Left renal cortex interstitium (tissue), 4 donors: ENCODE data around the gene ARFGAP1. TPM values are rescaled to one million over a fixed set of nuclear protein-coding genes. Genes with fewer than 3 reads are reported as not detected.

ENCODE experiments used
- DNase-seq, 4 donors: peaks; one replicate each; pipeline ENCODE4 v3.0.0-alpha.2; 2013; ENCODE audit warnings: low read depth in 4 of 4, low spot score in 2 of 4, missing footprints in 1 of 4
- polyA plus RNA-seq, 4 donors: library from polyadenylated mRNA; unstranded; fragments of 120-200 nt; gene quantifications; one replicate each; pipeline ENCODE4 v1.2.1, GENCODE V29; 2013; ENCODE audit not compliant: insufficient read length in 4 of 4

ARFGAP1 gene
- polyA plus RNA-seq, 4 donors: 53.9 to 90.8 (median 73.9) TPM

DNA sequence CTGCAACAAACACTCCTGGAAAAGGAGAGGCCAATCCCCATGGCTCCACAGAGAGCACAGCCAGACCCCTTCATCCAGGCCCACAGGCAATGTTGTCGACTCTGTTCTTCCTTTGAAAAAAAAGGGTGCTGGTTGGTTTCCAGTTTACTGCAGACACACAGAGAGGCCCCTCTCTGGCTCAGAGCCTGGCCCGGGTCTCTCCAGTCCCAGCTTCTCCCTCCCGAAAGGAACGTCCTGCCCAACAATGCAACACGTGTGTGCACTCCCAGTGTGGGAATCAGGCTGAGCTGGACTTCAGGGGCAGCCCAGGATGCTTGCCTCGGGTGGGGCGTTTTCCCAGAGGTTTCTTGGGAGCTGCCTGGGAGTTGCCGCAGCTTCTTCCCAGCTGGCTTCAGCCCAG, 13.8 kb upstream of the ARFGAP1 start:
- DNase-seq: no peak

DNA sequence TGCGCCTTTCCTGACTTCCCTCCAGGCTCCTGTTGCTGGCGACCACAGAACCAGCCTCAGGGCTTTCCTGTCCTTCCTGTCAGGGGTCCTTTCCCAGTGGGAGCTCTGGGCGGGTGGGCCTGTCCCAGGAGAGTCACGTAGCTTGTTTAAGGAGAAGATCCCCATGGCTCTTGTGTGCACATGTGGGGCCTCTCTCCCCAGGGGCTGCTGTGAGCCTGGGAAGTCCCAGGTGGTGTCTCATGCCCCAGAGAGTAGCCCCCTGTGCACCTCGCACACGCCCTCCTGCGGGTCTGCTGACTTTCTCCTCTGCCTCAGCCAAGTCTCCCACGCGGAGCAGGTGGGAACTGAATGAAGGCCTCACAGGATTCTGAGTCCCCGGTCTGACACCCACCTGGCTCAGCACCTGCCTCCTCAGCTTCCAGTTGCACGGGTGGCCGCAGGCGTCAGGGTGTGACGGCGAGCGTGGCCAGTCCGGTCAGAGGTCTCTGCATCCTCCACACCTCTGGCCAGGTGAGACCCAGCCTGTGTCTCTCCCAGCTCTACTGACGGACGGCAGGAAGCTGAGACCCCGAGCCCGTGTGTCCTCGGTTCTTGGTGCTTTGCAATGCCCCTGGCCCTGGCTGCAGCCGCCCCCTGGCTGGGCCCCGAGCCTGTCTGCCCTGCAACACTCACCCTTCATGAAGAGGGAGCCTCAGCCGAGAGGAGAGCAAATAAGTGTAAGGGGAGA, 12.7 kb upstream of the ARFGAP1 start:
- DNase-seq: no peak

DNA sequence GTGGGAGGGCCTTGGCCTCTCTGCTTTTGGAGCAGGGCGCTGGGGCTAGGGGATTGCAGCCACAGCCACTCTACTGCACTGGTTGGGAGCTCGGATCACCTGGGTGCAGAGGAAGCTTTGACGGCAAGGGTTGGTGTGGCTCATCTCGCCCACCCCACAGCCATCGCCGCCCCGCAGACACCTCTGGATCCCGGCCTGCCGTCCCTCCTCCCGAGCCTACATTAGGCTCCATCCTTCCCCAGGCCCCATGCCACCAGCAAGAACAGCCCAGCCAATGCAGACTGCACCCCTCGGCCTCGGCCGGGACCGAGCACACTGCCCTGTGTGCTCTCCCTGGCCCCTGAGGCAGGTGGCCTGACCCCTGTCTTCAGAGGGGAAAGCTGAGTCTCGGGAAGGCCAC, 12.1 kb upstream of the ARFGAP1 start:
- DNase-seq: no peak

DNA sequence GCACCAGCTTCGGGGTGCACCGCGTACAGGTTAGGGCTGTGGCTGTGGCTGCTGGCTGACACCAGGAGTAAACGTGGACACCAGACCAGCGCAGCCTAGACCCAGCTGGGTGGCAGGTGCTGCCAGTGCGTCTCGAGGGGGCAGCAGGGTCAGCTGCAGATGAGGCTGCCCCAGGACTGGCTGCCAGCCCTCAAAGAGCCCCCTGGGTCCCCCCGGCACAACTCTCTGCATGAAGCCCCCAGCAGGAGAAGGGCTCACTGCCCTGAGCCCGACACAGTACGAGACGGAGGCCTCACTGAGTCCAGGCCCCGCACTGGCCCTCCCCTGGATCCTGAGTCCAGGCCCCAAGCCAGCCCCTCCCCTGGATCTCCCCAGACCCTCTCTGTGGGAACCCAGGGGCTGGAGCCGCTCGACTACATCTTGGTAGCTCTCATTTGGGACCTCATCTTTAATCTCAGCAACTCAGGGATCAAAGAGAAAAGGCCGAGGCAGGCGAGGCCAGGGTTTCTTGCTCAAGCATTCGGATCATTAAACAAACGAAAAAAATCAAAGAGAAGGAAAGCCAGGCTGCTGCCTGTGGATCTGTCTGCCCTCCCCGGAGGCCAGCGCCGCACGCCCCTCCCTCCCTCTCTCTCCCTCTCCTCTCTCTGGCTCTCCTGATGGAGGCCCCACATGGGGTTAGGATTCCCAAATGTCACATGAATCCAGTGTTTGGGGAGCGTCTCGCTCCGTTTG, 11.4 kb upstream of the ARFGAP1 start:
- DNase-seq: peak in 2 of 4 donors; percentile 59 to 75

DNA sequence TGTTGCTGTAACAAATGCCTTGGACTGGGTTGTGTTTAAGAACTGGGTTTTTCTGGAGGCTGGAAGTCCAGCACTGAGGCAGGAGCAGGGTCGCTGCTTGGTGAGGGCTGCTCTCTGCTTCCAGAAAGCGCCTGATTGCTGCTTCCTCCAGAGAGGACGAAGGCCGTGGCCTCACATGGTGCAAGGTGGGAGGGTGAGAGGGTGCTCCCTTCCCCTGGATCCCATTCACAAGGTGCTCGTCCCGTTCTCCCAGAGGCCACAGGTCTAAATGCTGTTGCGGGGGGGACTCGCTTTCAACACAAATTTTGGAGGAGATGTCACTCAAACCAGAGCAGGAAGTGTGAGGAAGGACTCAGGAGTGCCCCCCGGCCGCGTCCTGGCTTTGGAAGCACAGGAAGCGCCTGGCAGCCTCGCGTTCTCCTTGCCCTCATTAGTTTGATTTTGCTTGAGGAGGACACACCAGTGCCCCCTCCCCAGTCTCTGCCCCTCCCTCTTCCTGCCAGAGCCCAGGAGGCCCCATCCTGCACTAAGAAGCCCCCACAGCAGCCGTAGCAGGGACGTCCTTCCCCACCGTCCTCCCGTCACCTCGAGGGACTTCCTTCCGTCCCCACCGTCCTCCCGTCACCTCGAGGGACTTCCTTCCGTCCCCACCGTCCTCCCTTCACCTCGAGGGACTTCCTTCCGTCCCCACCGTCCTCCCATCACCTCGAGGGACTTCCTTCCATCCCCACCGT, 10.7 kb upstream of the ARFGAP1 start:
- DNase-seq: no peak

DNA sequence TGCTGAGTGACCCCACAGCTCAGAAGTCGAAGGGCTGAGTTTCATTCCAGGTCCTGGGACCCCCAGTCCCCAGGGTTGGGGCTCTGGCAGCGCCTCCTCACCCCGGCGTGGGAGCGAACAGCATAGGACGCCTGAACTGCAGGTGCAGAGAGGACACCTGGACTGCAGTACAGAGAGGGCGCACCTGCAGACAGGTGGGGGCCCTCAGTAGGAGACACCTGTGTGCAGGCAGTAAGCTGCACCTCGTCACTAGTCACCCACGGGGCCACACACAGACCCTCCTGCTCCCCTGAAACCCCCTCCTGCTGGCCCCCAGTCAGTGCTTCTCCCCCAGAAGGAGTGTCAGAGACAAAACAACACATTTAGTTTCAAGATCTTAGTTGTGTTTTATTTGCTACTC, 9.8 kb upstream of the ARFGAP1 start:
- no peak for DNase-seq

DNA sequence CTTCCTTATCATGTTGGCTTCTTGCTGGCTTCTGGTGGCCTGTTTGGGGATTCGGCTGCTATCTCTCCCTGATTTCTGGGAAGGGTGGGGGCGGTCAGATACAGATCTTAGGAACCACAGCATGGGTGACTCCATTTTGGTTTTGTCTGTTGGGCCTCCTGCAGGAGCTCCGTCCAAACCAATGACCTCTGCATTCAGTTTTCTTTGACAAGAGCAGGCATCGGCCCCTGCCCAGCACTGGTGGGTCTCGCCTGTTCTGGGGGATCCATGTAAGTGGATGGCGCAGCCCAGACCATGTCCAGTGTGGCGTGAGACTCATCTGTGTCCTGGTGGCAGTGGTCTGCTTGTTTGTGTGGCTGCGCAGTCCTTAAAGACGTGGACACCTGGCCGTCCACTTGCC, 8.6 kb upstream of the ARFGAP1 start:
- no peak for DNase-seq

DNA sequence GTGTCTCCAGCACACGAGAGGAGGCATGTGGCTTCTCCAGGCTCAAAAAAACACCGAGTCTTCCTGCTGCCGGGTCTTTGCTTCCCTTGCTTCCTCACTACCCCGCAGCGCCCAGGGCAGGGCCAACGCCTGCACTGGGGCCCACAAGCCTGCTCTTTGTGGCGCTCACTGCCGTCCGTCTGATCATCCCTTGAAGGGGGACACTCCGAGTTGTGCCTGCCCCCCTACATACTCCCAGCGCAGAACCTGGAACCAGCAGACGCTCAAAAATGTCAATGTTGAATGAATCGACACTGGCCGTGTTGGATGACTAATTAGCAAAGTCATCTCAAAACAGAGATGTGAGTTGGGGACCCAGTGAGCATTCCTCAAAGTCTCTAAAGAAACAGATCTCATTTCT, 8.1 kb upstream of the ARFGAP1 start:
- no peak for DNase-seq

DNA sequence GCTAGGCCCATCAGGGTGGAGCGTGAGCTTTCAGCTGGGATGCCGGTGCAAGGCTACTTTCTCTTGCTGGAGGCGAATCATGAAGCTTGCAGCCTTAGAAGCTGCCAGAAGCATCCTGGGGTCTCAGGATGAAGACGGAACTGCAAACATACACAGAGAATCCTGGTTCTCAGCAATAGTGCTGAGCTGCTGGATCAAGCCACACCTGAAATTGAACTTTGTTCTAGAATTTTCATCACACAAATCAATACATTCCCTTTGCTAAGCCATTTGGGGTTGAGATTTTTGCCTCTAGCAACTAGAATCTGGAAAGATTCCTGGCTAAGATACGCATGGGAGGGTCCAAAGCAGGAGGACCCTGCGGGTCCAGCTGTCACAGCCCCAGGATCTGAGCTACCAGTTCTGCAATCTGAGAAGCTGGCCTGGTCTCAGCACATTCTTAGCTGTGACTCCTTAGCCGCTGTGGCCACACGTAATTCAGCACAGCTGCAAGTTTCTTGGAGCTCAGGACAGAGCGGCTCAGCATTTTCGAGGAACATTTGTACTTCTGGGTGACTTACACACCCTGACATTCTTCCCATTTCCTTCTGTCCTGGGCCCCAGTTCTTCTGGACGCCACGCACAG, 6.6 kb upstream of the ARFGAP1 start:
- no peak for DNase-seq

DNA sequence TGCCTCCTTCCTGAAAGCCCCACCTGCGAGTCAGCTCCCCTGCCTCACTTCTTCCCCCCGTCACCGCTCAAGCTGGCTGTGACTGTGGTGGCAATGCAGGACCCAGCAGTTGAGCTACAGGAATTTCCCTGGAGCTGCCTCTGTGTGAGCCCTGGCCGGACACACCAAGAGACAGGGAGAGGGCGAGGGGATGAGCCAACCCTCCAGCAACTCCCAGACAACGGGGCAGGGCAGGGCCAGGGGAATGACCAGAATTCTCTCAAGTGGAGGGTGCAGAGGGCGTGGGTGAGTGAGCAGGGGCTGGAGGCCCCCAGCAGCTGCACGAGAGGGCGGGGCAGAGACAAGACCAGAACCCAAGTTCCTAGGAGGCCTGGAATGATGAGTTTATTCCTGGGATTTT, 4.9 kb upstream of the ARFGAP1 start:
- DNase-seq: no peak

DNA sequence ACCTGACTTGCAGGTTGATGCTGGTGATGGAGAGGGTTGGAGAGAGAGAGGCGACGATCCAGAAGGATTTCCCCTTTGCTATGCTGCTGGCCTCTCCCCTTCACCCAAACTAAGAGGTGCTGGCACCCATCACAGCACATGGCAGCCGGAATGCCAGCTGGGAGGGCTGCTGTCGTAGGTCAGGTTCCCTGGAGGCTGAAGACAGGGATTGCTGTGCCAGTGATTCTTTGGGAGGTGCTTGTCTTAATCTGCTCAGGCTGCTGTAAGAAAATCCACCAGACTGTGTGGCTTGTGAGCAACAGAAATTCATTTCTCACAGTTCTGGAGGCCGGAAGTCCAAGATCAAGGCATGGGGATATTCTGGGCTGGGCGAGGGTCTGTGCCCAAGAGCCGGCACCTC, 4.4 kb upstream of the ARFGAP1 start:
- no peak for DNase-seq

DNA sequence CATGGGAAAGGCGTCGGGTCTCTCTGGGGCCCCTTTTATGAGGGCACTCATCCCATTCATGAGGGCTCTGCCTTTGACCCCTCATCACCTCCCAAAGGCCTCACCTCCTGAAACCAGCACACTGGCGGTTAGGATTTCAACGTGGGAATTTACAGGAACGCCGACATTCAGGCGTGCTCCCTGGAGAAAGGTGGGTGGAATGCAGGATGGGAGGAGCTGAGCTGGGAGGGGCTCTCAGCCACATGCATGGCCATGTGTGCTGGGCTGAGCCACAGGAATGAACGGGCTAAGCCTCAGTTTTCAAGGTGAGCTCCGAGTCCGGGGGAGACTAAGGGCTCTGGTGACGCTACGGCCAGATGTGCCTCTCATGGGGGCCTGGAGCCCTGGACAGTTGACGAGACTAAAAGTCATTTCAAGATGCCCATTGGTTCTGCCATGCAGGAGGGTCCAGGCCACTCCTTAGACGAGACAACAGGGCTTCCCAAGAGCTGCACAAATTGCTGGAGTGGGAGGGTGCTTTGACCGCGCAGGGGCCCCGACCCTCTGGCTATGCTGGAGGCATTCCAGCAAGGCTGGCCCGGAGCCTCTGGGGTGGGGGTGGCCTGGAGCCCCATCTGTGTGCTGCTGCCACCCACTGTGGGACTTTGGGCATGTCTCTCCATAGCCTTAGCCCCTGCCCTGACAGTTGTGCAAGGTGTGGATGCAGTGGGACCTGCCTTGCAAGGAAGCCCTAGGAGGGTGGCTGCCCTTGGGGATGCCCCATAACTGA, 3.8 kb upstream of the ARFGAP1 start:
- DNase-seq: no peak

DNA sequence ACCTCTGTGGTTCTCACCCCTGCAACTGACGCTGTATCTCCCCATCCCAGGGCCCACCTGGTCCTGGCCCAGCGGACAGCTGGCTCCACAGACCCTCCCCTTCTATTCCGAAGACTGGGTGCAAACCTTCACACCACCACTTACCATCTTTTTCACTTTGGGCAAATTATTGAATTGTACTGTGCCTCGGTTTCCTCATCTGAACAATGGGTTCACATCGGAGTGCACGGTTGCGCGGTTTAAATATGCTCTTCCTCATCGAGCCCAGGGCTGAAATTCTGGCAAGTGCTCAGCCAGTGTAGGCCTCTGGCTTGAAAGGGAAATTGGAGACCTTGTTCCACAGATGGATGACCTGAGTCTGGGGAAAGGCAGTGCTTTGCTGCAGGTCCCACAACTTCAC, 2.9 kb upstream of the ARFGAP1 start:
- DNase-seq: no peak

DNA sequence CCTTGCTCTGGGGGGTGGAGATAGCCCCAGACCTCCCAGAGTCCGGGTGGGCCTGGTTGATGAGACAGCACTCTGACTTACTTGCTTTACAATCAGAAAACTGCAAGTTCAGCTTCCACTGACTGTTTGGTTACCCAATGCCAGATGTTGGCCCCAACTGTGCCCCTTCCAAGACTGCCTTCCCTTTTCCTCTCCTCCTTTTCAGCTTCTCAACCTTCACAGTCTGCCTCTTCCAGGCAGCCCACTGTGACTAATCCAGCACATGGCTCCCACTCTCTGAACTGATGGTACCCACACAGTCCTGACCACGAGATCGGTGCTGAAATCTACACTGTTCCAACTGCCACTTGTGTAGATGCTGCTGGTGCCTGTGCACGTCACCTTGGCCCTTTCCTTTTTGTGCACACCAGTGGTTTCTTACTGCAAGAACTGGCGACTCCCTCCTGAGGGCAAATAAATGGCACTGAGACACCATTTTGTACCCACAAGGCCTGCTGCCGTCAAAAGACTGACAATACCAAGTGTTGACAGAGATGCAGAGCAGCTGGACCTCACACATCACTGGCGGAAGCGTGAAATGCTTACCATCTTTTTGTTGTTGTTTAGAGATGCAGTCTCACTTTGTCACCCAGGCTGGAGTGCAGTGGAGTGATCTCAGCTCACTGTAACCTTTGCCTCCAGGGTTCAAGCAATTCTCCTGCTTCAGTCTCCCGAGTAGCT, 1.8 kb upstream of the ARFGAP1 start:
- no peak for DNase-seq

DNA sequence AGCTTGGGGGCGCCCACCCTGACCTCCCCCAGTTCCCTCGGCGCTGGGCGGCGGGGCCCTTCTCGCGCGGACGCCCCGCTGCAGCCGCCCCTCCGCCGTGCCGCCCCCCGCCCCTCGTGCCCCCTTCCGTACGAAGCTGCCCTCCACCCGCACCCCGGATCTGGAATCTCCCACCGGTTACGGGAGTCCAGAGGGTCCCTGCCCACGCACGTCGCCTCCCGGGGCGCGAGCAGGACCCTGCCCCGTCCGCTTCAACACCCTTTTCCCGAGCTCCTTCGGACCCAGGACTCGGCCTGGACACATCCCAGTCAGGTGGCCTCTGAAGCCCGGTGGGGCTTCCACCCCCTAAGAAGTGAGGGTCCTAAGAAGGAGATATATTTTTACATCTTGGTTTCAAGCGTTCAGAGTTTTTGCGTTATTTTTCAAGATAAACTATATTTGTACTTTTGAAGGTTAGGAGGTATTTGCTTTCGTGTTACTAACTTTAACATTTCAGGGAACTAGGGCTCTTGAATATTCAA, 506 bp downstream of the ARFGAP1 start:
- DNase-seq: no peak

DNA sequence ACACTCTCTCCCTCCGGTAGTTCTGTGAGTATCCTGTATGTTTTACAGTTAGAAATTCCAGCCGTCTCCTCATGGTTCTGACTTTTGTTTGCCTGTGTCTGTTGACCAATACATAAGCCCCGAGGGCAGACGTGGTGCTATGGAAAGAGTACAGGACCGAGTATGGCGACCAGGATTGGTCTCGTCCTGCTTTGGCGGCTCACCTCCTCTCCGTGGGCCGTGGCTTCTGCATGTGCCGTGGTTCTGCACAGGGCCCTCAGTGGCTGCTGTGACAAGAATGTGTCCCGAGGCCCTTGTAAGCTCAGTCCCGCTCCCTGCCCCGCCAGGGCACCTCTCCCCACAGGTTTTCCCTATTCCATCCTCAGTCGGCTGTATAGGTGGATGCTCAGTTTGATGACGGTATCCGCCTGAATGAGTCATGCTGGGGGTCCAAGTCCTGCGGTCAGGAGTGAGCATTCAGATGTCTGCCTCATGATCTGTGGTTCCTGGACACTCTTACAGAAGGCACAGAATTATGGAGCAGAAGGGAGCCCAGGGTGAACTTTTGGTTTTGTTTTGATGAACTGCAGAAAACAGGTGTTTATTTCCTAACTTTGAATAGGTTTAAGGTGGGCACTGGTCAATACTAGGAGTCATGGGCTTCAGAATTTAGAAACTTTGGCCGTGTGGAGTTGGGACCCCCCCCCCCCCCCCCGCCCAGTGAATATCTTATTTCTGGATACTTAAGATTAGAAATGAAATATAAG, 1.2 kb downstream of the ARFGAP1 start:
- DNase-seq: no peak

DNA sequence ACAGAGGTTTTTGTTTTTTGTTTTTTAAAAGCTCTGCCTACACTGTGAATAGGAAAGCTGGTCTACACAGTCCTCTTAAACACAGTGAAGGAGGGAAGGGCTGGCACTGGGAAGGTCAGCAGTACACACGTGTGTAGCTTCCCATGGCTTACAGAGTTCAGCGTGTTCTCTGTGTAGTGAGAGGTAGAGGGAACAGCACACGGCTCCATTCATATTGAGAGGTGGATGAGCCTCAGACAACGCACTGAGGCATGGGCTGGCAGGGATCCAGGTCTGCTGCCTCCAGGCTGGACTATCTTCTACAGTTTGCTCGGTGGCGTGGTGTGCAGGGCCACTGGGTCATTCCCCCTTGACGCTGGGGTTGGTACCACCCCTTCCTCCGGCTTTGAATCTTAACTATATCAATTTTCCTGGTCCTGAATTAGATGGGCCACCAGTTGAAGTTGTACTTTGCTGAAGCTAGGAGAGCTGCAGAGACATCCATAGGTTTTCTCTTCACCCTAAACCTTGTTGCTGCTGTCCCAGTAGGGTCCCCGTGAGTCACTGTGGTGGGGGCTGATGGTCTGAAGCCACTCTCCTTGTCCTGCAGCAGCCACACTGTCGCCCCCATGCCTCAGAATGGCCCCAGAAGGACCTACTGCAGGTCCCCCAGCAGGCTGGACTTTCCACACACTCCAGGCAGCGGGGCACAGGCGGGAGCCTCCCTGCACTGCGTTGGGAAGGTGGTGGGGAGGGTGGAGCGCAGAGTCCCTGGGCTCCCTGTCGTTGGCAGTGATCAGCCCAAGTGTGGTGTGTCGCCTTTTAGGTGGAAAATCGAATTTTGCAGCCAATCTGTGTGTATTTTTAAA, 2.0 kb downstream of the ARFGAP1 start:
- DNase-seq: no peak

DNA sequence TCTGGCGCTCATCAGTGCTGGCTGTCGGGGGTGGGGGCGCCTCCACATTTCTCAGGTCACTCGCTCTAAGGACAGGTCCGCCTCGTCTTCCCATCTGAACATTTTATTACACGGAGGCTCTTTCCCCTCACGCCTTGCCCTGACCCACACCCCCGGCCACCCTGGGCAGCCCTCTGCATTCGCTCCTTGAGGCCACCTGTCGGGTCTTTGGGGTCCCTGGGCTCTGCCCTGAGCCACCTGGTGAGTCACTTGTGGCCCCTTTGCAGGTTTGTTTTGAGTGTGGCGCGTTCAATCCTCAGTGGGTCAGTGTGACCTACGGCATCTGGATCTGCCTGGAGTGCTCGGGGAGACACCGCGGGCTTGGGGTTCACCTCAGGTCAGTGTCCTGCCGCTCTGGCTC, 3.2 kb downstream of the ARFGAP1 start:
- no peak for DNase-seq
